GM21576 (cell line): ENCODE data around the gene CTXN1.
"Not testable (repeated sequence)": the region's sequence is repeated elsewhere in the genome, so short reads cannot be mapped to it uniquely, and the experiment has no call there.

Experiments used
- ATAC-seq: cut with Tn5 transposase; IDR thresholded peaks from one replicate; pipeline ENCODE4 v1.9.1; 2021; ENCODE audit warnings: mild to moderate bottlenecking, moderate library complexity; ENCODE audit not compliant: unreplicated experiment

The CTXN1 gene

DNA sequence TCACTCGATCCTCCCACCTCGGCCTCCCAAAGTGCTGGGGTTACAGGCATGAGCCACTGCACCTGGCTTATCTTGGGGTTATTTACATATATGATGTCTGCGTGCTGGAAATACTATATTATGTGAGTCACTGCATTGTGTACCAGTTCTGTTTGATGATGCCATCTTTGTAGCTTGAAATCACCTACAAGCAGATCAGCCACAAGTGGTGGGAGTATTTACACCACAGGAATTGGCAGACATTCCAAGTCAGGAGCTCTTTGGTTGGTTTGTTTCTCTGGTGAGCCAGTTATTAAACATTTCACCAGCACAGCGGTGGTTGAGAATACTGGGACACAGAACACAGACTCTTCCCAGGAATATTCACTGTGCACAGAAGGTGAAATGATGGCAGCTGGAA is 22.0 kb upstream of the CTXN1 start:
- ATAC-seq, result no peak

DNA sequence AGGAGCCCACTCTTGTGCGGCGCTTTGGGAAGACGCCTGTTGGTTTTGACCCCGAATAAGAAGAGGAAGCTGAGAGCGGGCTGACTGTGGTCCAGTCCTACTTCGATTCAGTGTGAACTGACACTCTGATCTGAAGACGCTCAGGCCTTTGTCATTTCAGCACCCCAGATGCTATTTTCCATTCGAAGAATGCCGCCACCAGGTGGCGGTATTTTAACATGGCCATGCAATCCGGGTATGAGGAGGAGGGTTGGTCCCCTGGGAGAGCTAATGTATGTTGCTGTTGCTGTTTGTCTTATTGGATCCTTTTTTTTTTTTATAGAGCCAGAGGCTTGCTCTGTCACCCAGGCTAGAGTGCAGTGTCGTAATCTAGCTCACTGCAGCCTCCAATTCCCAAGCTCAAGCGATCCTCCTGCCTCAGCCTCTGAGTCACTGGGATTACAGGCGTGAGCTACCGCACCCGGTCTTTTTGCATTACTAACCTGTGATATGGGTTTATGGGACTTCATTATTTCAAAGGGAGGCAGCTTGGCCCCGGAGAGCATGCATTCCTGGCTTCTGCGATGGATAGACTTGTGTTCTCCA is 18.3 kb upstream of the CTXN1 start:
- peak; percentile 27 for ATAC-seq

DNA sequence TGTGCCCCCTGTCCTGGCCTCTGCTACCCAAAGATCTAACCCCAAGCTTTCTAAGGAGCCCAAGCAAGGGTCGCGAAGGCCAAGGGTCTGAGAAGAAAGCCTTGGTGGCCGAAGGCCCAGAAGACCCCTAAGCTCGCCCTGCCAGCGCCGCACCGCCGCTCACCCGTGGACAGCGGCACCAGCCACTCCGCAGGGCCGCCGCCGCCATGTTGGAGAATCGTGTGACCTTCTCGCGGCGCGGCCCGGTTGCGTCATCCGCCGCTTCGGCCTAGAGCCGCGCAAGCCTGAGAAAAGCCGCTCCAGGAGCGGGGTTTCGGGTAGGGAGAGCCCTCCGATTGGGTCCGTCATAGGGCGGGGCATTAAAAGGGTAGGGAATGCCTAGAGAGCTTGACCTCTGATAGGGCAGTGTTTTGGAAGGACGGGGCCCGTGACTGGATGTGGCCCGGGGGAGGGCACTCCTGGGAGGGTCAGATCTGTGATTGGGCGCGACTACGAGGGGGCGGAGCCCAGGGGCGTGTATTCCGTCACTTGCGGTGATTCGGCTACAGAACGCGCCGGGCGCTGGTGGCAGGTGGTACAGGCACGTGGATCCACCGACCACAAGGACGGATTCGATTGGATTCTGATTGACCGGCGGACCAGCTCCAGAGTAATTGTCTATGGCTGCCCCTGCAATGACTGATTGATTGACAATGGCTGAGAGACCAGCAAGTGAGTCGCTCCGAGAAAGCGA is 17.7 kb upstream of the CTXN1 start, which contains the start of gene TIMM44:
Gene TIMM44, minus strand, starts transcription at position 223 of the 733 bp plus-strand sequence. Its CDS starts 15 bp downstream, at position 208.
- peak; percentile 87 for ATAC-seq

DNA sequence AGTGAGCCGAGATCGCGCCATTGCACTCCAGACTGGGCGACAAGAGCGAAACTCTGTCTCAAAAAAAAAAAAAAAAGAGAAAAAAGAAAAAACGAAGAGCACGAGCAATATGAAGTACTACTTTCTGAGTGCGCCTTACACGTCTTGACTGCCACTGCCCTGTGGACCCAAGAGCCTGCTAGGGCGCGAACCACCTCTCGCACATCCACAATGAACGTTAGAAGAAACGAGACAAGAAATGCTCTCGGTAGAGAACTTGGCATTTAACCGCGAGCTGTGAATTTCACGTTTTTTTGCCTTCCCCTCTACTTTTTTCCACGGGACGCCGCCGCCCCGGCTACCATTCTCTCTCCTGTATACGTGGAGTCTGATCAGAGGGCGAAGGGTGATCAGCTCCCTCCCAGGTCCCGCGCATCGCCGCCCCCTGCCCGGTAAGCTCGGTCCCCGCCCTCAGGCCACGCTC is 17.1 kb upstream of the CTXN1 start:
- no peak for ATAC-seq

DNA sequence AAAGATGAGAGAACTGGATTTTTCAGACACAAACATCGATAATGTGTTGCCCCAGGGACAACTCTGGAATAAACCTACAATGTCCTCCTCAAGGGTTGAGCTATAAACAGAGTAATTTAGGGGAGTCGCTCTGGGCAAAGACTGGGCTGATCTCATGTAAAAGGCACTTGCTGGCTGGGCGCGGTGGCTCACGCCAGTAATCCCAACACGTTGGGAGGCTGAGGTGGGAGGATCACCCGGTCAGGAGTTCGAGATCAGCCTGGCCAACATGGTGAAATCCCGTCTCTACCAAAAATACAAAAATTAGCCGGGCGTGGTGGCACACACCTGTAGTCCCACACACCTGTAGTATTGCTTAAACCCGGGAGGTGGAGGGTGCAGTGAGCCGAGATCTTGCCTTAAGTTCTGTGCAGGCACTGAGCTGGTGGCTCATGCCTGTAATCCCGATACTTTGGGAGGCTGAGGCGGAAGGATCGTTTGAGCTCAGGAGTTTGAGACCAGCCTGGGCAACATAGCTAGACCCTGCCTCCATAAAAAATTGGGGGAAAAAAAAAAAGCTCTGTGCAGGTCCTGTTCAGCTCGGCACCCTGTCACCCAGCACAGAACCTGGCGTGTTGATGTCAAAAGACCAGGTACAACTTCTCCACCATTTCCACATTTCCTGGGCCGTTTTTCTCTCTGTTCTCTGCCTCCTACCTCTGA is 16.1 kb upstream of the CTXN1 start:
- no peak for ATAC-seq

DNA sequence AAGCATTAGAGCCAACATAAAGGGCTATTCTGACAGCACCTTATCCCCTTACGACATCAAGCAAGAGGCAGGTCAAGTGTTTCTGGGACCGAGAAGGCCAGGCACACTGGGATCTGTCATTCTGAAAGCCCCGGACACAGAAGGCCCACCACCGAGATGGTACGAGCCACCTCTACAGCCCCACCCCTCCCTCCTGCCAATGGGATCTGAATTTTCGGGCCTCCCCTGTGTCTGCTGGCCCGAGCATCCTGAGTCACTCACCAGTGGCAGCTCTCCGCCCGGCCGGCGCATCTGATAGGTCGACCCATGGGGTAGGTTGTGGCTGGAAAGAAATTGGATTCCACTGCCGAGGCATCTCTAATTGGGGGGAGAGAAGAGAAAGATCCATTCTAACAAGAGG is 14.9 kb upstream of the CTXN1 start:
- ATAC-seq, result no peak

DNA sequence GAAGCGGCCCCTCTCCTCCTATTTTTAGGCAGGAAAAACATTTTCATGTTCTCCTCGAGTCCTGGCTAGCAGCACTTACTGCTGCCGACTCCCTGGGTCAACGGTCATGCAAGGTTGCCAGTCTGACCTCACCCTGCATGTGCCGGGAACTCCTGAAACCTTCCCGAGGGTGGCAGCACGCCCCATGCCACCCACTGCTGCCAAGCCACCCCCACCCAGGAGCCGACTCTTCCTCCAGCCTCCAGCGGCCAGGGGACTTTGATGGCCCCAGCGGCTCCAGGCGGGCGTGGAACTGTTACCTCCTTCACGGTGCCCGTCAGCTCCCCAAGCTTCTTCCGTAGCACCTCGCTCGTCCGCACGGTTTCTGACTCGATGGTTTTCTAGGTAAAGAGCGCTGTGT is 8.8 kb upstream of the CTXN1 start:
- ATAC-seq, result no peak

DNA sequence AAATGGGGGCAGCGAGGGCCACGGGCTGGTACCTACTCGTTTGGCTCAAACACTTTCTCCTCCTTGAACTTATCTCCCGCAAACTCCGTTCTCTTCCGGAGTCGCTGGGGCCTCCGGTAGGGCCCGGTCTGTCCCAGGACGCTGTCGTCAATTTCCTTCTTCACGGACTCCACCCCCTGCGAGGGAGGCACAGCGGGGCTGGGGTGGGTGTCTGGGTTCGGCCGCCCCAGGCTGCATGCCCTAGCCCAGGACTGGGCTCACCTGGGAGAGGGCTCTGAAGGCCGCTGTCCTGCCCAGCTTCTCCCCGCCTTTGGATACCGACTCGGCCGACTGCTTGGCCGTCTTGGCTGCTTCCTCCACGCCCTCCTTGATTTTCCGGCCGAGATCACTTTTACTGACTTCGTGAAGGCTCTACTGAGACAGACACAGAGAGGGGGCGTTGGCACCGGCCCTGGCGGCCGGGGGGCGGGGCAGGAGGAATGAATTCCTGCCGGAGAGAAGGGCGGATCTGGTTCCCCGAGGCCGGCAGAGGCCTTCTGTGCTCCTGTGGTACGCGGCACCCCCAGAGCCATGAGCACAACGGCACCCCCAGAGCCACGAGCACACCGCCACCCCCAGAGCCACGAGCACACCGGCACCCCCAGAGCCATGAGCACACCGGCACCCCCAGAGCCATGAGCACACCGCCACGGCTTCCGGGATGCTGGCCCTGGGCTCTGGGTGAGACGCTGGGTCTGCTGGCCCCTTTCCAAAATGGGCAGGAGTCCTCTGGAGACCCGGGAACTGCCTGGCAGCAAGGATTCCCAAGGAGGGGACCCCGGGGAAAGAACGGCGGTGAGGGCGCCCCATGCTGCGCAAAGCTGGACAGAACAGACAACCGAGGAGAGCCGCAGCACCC is 8.1 kb upstream of the CTXN1 start:
- no peak for ATAC-seq

DNA sequence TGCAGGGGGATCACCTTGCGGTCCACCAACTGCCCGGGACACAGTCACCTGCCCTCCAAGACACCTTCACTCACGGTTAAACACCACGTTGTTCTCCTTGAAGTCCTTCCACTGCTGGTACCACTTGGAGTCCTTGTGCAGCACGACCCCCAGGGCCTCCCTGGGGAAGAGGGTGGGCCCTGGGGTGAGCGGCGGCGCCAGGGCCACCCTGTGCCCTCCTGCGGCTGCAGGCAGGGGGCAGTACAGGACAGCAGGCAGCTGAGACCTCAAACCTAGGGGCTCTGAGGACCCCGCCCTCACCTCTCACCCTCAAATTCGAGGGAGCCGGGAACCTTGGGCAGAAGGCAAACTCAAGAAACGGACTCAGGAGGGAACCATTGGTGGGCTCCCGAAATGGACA is 7.5 kb upstream of the CTXN1 start:
- ATAC-seq, result no peak

DNA sequence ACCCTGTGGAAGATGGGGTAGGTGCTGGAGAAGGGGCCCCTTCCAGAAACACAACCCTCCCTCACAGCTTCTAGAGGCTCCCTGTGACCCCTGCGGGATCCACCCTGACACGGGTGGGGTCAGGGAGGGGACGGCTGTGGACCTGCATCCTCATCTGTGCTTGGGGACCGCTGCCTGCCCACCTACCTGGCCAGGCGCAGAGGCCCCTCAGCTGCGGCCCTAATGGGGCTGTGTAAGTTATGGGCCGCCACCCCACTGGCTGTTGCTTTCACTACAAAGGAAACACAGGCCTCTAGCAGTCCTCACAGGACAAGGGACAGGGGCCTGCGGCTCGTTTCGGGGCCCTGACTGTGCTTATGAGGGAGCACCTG is 7.0 kb upstream of the CTXN1 start:
- ATAC-seq, result no peak

DNA sequence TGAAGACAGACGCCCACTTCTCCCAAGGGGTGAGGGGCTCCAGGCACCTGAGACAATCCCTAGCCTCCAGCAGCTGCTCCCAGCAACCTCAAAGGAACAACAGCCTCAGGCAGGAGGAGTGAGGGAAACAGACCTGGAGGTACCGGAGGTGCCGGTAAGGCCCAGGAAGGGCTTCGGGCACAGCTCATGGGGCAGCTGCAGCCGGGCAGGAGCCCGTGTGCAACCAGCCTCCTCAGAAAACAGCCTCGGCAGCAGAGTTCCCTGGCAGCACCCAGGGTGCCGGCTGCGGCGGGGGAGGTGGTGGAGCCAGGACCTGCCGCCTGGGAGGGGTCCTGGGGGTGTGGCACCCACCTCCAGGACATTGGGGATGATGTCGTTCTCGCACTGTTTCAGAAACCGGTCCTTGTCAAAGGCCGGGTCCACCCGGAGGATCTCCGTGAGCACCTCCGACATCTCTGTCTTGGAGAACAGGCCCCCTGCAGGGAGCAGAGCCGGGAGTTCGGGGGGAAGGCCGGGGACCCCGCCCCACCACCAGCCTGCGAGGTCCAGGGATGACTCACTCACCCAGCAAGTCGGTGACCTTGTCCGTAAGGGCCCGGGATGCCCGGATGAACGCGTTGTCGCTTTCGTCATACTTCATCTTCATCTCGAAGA is 6.5 kb upstream of the CTXN1 start:
- ATAC-seq, result no peak

DNA sequence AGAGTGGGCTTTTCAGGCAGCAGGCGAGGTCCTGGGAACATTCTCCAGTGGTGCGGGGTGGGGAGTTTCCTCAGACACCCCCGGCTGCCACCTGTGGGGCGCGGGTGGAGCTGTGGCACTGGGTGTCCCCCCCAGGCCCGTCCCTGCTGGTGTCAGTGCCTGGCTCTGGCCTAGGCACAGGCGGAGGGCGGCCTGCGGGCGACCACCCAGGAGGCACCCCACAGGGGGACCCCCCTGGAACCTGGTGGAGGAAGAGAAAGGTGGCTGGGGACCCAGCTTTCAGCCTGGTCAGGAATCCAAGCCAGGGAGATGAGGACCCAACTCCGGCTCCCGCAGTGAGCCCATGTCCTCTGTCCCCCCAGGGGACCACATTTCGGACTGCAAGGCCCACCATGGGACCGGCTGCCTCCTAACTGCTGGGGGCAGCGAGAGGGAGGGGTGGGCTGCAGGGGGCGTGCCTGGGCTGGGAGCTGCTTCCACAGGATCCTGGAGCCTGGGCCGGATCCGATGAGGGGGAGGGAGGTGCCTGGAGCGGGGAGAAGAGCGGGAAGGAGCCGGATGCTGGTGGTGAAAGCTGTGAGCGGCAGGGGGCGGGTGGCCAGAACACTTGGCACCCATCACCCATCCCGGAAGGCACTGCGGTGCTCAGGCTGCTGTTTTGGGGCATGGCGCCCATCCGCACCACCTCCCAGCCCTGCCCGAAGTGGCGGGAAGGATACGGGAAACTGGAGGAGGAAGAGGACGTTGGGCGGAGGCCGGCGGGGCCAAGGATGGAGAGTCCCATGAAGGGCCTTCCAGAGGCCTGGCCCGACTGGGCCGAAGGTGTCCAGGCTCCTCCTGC is 5.5 kb upstream of the CTXN1 start:
- no peak for ATAC-seq

DNA sequence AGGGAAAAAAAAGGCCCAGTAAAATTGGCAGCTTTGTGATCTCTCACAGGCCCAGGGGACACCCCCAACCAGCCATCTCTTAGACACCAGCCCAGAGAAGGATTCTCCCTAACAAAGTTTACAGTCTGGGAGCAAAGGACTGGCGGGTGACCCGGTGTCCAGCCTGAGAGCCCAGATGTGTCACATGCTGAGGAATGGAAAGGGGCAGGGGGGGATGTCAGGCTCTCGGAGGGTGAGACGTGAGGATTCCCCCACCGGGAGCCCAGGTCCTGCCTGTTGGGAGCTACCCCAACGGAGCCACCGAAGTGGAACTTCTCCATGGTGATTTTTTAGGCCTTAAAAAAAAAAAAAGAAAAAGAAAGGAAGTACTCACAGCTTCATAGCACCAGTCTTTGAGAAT is 4.8 kb upstream of the CTXN1 start:
- ATAC-seq, result no peak

DNA sequence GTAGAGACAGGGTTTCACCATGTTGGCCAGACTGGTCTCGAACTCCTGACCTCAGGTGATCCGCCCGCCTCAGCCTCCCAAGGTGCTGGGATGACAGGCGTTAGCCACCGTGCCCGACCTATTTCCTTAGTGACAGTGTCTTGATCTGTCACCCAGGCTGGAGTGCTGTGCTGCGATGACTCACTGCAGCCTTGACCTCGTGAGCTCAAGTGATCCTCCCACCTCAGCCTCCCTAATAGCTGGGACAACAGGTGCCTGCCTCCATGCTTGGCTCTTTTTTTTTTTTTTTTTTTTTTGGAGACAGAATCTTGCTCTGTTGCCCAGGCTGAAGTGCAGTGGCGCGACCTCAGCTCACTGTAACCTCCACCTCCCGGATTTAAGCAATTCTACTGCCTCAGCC is 4.1 kb upstream of the CTXN1 start:
- not testable (repeated sequence) for ATAC-seq

DNA sequence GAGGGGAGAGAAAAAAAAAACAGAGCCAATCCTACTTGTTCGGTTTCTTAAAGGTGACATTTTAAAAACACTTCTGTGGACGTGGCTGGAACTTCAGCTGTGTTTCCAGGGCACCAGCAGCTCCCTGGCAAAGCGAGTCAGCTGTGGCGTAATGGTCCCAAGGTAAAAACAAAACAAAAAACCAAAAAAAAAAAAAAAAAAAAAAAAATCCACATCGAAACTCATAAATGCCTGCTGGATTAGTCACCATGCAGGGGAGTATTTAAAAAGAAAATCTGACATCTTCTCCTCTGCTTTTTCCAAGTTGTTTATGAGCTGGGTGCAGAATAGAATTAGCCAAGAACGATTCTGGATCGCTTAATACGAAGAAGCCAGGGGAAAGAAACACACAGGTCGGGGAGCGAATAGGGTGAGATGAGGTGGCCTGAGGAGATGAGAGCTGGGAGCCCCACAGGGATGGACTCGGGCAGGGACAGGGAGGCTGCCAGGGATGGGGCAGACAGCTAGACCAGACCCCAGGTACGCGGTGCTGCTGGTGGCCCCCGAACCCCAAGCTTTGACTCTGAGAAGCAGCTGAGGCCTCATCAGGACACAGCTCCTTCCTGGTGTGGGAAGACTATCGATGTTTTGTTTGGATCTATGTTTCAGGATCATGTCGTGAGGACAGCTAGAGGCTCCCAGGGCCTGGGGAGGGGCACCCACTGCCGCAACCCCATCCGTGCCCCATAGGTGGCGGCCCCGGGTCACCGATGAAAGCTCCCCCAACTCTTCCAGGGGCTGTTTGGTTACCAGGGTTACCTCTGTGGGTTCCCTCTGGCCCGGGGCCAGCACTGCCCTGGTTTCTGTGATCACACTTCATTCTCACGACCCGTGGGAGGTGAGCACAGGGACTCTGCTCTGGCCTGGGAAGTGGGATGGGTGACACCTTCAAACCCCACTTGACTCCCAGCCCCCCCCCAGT is 3.1 kb upstream of the CTXN1 start:
- ATAC-seq, result no peak

DNA sequence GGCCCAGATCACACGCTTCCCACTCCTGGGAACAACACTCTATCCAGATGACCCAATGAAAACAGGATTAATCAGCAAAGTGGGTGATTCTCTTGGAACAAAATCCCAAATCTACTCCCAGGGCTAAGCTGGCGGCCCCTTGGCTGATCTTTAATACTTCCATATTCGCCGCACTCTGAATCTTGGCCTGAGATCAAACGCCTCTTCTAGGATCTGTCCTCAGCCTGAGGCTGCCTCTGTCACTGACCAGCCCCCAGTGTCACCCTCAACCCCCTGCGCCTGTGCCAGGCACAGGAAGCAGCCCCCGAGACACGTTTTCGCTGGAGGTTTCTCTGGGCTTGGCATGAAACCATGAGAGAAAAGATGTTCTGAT is 2.4 kb upstream of the CTXN1 start:
- no peak for ATAC-seq

DNA sequence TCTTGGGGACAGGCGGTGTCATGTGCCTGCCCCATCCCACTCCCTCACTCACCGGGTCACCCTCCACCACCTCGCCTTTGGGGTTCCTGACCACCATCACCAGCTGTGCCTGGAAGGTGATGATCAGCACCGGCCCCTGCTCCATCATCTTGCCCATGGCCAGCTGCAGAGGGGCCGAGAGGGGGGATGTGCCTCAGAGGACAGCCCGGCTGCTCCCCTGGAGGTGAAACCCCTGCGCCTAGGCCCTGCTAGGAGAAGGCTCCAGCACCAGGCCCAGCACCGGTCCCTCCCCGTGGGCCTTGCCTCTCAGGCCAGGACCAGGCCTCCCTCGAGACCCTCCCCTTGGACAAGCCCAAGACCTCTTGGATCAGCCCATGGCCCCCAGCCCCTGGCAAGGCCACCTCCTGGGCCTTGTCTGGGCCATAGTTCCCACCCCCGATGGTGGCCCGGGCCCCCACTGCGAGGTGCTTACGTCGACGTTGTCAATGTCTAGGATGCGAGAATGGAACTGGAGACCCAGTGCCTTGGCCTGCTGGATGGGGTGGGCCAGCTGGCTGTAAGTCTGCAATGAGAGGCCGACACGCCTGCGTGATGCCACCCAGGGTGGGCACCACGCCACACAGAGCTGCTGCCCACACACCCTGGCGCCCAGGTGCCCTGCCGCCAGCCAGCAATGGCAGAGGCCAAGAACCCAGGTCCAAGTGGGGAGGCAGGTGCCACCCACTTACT is 1.8 kb upstream of the CTXN1 start:
- ATAC-seq, result no peak
